ENCODE measurements around the gene UTS2R. TPM values are rescaled to one million over a fixed set of nuclear protein-coding genes. Genes with fewer than 3 reads are reported as not detected.
"Not testable (repeated sequence)": the region's sequence is repeated elsewhere in the genome, so short reads cannot be mapped to it uniquely, and the experiment has no call there.

Gene UTS2R
- total RNA-seq, 6 donors from 2014 or later: 0.39 TPM; not detected in 5

- Histone ChIP-seq H3K9me3 (no peaks in the 10 kb centered on the region), H3K27me3 (peaks cover 0 to 54% (median 26%) of the 10 kb centered on the region in 4 donors), H3K4me3 (no peak overlapping the region), H3K36me3 (no peaks in the 10 kb centered on the region), H3K4me1 (peaks cover 17 to 32% (median 22%) of the 10 kb centered on the region in 4 donors), H3K27ac (no peak overlapping the region)
- DNase-seq (peak in 1 of 2 donors; percentile 82), ATAC-seq (ENCODE audit: low FRiP score in 2 of 2) (no peak)
- no peak for TF ChIP-seq CTCF (IDR thresholded peaks at IDR 0.05)
- TF ChIP-seq EP300 (IDR thresholded peaks at IDR 0.05): no peak
- no peak for TF ChIP-seq POLR2AphosphoS5 (IDR thresholded peaks at IDR 0.05)
- no peak for TF ChIP-seq POLR2A (IDR thresholded peaks at IDR 0.05)
- WGBS, 2 donors: 0 to 54% methylated on average over 3 to 43 of the region's 79 CpGs
These were observed 3.2 kb downstream of the UTS2R start for GRCh38 chr17:82374626-82375331.

- ATAC-seq (ENCODE audit: low FRiP score in 2 of 2): no peak
- peak in 1 of 2 donors; percentile 76 for DNase-seq
- Histone ChIP-seq H3K36me3 (no peaks in the 10 kb centered on the region), H3K4me1 (peaks cover 14 to 28% (median 19%) of the 10 kb centered on the region in 4 donors), H3K9me3 (no peaks in the 10 kb centered on the region), H3K27me3 (peaks cover 0 to 46% (median 23%) of the 10 kb centered on the region in 4 donors), H3K27ac (no peak overlapping the region), H3K4me3 (no peak overlapping the region)
- TF ChIP-seq POLR2A (IDR thresholded peaks at IDR 0.05) (no peak), CTCF (IDR thresholded peaks at IDR 0.05) (no peak), EP300 (IDR thresholded peaks at IDR 0.05) (no peak), POLR2AphosphoS5 (IDR thresholded peaks at IDR 0.05) (no peak)
- WGBS, 2 donors: 60% methylated on average over 44 of the region's 46 CpGs; no CpG with 5 or more reads in 1 of the 2 donors
These were observed 3.9 kb downstream of the UTS2R start for GRCh38 chr17:82375359-82376041.

GRCh38 chr17:82376042-82376730 is 4.6 kb downstream of the UTS2R start:
- no peak for TF ChIP-seq POLR2A (IDR thresholded peaks at IDR 0.05)
- TF ChIP-seq POLR2AphosphoS5 (IDR thresholded peaks at IDR 0.05): no peak
- no peak for TF ChIP-seq CTCF (IDR thresholded peaks at IDR 0.05)
- TF ChIP-seq EP300 (IDR thresholded peaks at IDR 0.05): no peak
- H3K4me1 ChIP-seq: peaks cover 8 to 24% (median 13%) of the 10 kb centered on the region in 4 donors
- no peak overlapping the region for H3K4me3 ChIP-seq
- no peaks in the 10 kb centered on the region for H3K36me3 ChIP-seq
- ATAC-seq (ENCODE audit: low FRiP score in 2 of 2): peak; percentile 7 to 37
- no peak overlapping the region for H3K27ac ChIP-seq
- H3K27me3 ChIP-seq: peaks cover 0 to 40% (median 18%) of the 10 kb centered on the region in 4 donors
- no peak for DNase-seq
- WGBS, 2 donors: 73 to 74% methylated on average over 7 to 13 of the region's 16 CpGs
- H3K9me3 ChIP-seq: no peaks in the 10 kb centered on the region

- not testable (repeated sequence) for H3K27ac ChIP-seq; H3K4me3 ChIP-seq; H3K9me3 ChIP-seq; DNase-seq; H3K36me3 ChIP-seq; ATAC-seq (ENCODE audit: low FRiP score in 2 of 2)
- H3K27me3 ChIP-seq: peaks cover 0 to 29% (median 9%) of the 10 kb centered on the region in 4 donors
- peaks cover 0 to 14% (median 3%) of the 10 kb centered on the region in 4 donors for H3K4me1 ChIP-seq
- WGBS, 2 donors: 55 to 74% methylated on average over 3 of the region's 5 CpGs
These were observed 5.7 kb downstream of the UTS2R start for GRCh38 chr17:82377294-82377693.

All from upper lobe of left lung (tissue), 6 donors.